GM23338 (cell line): ENCODE data around the gene AKAP10. TPM values are rescaled to one million over a fixed set of nuclear protein-coding genes. Genes with fewer than 3 reads are reported as not detected.

Source experiments
- ATAC-seq: fragments of 200-7000 bp; cut with Tn5 transposase; 3 replicates; pipeline ENCODE4 v1.9.1; 2020
- DNase-seq: peaks from one replicate; pipeline ENCODE4 v3.0.0-alpha.2; 2015; ENCODE audit warnings: low spot score
- H2AFZ ChIP-seq: fragments of 200-600 bp; sonication (generic); 2 replicates; pipeline ENCODE4 v1.8.0; 2016; ENCODE audit warnings: antibody characterized with exemption, mild to moderate bottlenecking, moderate library complexity
- H3F3A ChIP-seq: fragments of 200-600 bp; sonication (generic); replicated peaks from 2 replicates; pipeline ENCODE4 v1.8.0; 2017; ENCODE audit warnings: antibody characterized with exemption, mixed run types, low read depth
- H3K27ac ChIP-seq: fragments of 200-600 bp; sonication (generic); 2 replicates; pipeline ENCODE4 v1.6.1; 2016; ENCODE audit warnings: low read depth
- H3K27me3 ChIP-seq: fragments of 200-600 bp; sonication (generic); 2 replicates; pipeline ENCODE4 v1.8.0; 2016; ENCODE audit warnings: mild to moderate bottlenecking, mixed run types, moderate library complexity; ENCODE audit not compliant: insufficient read depth
- H3K36me3 ChIP-seq: fragments of 200-600 bp; sonication (generic); 2 replicates; pipeline ENCODE4 v1.8.0; 2016; ENCODE audit warnings: mild to moderate bottlenecking; ENCODE audit not compliant: insufficient read depth
- H3K4me1 ChIP-seq: fragments of 200-600 bp; sonication (generic); 2 replicates; pipeline ENCODE4 v1.8.0; 2016; ENCODE audit warnings: mild to moderate bottlenecking, moderate library complexity; ENCODE audit not compliant: insufficient read depth
- H3K4me2 ChIP-seq: fragments of 200-600 bp; sonication (generic); 2 replicates; pipeline ENCODE4 v1.7.1; 2017; ENCODE audit warnings: mixed run types
- H3K4me3 ChIP-seq: fragments of 200-600 bp; sonication (generic); 2 replicates; pipeline ENCODE4 v1.6.1; 2016; ENCODE audit warnings: mixed run types
- H3K79me2 ChIP-seq: fragments of 200-600 bp; sonication (generic); replicated peaks from 2 replicates; pipeline ENCODE4 v1.8.0; 2017; ENCODE audit warnings: mild to moderate bottlenecking; ENCODE audit not compliant: insufficient read depth
- H3K9me2 ChIP-seq: fragments of 200-600 bp; sonication (generic); 2 replicates; pipeline ENCODE4 v1.8.0; 2017; ENCODE audit not compliant: insufficient read depth
- H4K20me1 ChIP-seq: fragments of 200-600 bp; sonication (generic); replicated peaks from 2 replicates; pipeline ENCODE4 v1.8.0; 2017; ENCODE audit warnings: mild to moderate bottlenecking; ENCODE audit not compliant: insufficient read depth
- H3K27ac Mint-ChIP-seq: 2 replicates; pipeline ENCODE4 v1.8.0; 2020; ENCODE audit warnings: inconsistent platforms, mild to moderate bottlenecking, moderate library complexity, mixed read lengths
- H3K27me3 Mint-ChIP-seq: 3 replicates; pipeline ENCODE4 v1.8.0; 2022; ENCODE audit warnings: low read depth, mild to moderate bottlenecking, moderate library complexity, mixed read lengths, inconsistent platforms; ENCODE audit not compliant: insufficient read depth, poor library complexity
- H3K36me3 Mint-ChIP-seq: 3 replicates; pipeline ENCODE4 v1.8.0; 2021; ENCODE audit warnings: low read depth, mild to moderate bottlenecking, inconsistent platforms, moderate library complexity, mixed read lengths
- H3K4me1 Mint-ChIP-seq: 3 replicates; pipeline ENCODE4 v1.8.0; 2020; ENCODE audit warnings: mild to moderate bottlenecking, inconsistent platforms, mixed read lengths
- H3K4me3 Mint-ChIP-seq: 3 replicates; pipeline ENCODE4 v1.8.0; 2021; ENCODE audit warnings: moderate library complexity, mild to moderate bottlenecking, inconsistent platforms, mixed read lengths
- H3K9me3 Mint-ChIP-seq: 3 replicates; pipeline ENCODE4 v1.8.0; 2020; ENCODE audit warnings: moderate library complexity, mild to moderate bottlenecking, inconsistent platforms, mixed read lengths
- CREB1 ChIP-seq: fragments of 250-450 bp; sonication (Bioruptor Pico); IDR thresholded peaks from 2 replicates; pipeline ENCODE4 v1.5.0; 2020; ENCODE audit warnings: low read depth, mild to moderate bottlenecking, moderate library complexity
- CTCF ChIP-seq, 2 experiments: fragments of 200-600 bp in 1 of 2; sonication (generic) in 1 of 2; conservative IDR thresholded peaks; 2 replicates each; pipeline versions ENCODE4 v1.5.1 to v1.6.1; 2016 to 2017; ENCODE audit warnings: antibody characterized with exemption in 2 of 2, low read depth in 2 of 2, mild to moderate bottlenecking in 2 of 2, moderate library complexity in 1 of 2
- ETS1 ChIP-seq: IDR thresholded peaks from 2 replicates; pipeline ENCODE4 v1.6.1; 2016; ENCODE audit warnings: antibody characterized with exemption
- EZH2 ChIP-seq: fragments of 200-600 bp; sonication (generic); IDR thresholded peaks from one replicate; pipeline ENCODE4 v1.8.0; 2017; ENCODE audit warnings: antibody characterized with exemption, mild to moderate bottlenecking, low read depth; ENCODE audit not compliant: unreplicated experiment
- EZH2phosphoT487 ChIP-seq: fragments of 200-600 bp; sonication (generic); IDR thresholded peaks from one replicate; pipeline ENCODE4 v1.8.1; 2018; ENCODE audit warnings: antibody characterized with exemption; ENCODE audit not compliant: unreplicated experiment
- JUNB ChIP-seq: IDR thresholded peaks from one replicate; pipeline ENCODE4 v1.6.1; 2016; ENCODE audit warnings: antibody characterized with exemption; ENCODE audit not compliant: unreplicated experiment
- NANOG ChIP-seq: IDR thresholded peaks from 2 replicates; pipeline ENCODE4 v1.6.1; 2016; ENCODE audit warnings: antibody characterized with exemption, borderline replicate concordance
- POLR2AphosphoS5 ChIP-seq: IDR thresholded peaks from 2 replicates; pipeline ENCODE4 v1.6.1; 2016; ENCODE audit warnings: antibody characterized with exemption, low read depth
- REST ChIP-seq: IDR thresholded peaks from one replicate; pipeline ENCODE4 v1.6.1; 2018; ENCODE audit warnings: antibody characterized with exemption; ENCODE audit not compliant: unreplicated experiment
- STAT1 ChIP-seq: IDR thresholded peaks from one replicate; pipeline ENCODE4 v1.6.1; 2016; ENCODE audit warnings: antibody characterized with exemption; ENCODE audit not compliant: unreplicated experiment
- ZNF114 ChIP-seq: fragments of 250-450 bp; sonication (Bioruptor Pico); IDR thresholded peaks from 2 replicates; pipeline ENCODE4 v1.5.0; 2020; ENCODE audit warnings: mild to moderate bottlenecking, moderate library complexity
- ZNF331 ChIP-seq: fragments of 250-450 bp; sonication (Bioruptor Pico); IDR thresholded peaks from 2 replicates; pipeline ENCODE4 v1.5.0; 2020; ENCODE audit warnings: low read depth, mild to moderate bottlenecking, moderate library complexity
- ZNF462 ChIP-seq: fragments of 250-450 bp; sonication (Bioruptor Pico); IDR thresholded peaks from 2 replicates; pipeline ENCODE4 v1.5.0; 2020; ENCODE audit warnings: mild to moderate bottlenecking, moderate library complexity
- polyA plus RNA-seq: library from polyadenylated mRNA; unstranded; fragments of >200 nt; fragmentation: Nextera tagmentation; extraction: Ambion mirVana; gene quantifications from 2 replicates; pipeline ENCODE4 v1.2.1, GENCODE V29; 2016
- total RNA-seq: library from RNA; depleted of rRNA; stranded (reverse); fragments of >200 nt; shearing (Covaris generic); gene quantifications from 2 replicates; pipeline ENCODE4 v1.2.3, GENCODE V29; 2014

AKAP10 gene
- total and polyA plus RNA-seq, 2 experiments from 2014 or later: 16.7 to 25.9 TPM

- ATAC-seq: no peak
- H3K4me1 ChIP-seq: no peaks in the 10 kb centered on the region
- no peak overlapping the region for H3K4me2 ChIP-seq
- DNase-seq: no peak
- no peaks in the 10 kb centered on the region; the same call in 1 of the 2 replicates for H4K20me1 ChIP-seq
- H3K79me2 ChIP-seq: no peaks in the 10 kb centered on the region
- H3K27me3 ChIP-seq: no peaks in the 10 kb centered on the region
- no peaks in the 10 kb centered on the region for H3F3A ChIP-seq
- Mint-ChIP-seq H3K4me3 (no peak overlapping the region), H3K36me3 (no peaks in the 10 kb centered on the region), H3K27me3 (peaks cover 1% of the 10 kb centered on the region), H3K4me1 (no peaks in the 10 kb centered on the region), H3K9me3 (no peaks in the 10 kb centered on the region), H3K27ac (no peak overlapping the region)
- H2AFZ ChIP-seq: no peak overlapping the region
- no peaks in the 10 kb centered on the region for H3K9me2 ChIP-seq
- no peak overlapping the region for H3K4me3 ChIP-seq
- H3K27ac ChIP-seq: no peak overlapping the region
- TF ChIP-seq ZNF331: no peak
- no peak for TF ChIP-seq EZH2
- no peak for TF ChIP-seq ZNF114 (CRISPR knock-in tag)
- no peak for TF ChIP-seq CTCF (conservative IDR thresholded peaks at IDR 0.05; ENCODE audit: low read depth in 2 of 2)
- TF ChIP-seq ETS1: no peak
- TF ChIP-seq STAT1: no peak
- no peak for TF ChIP-seq EZH2phosphoT487
- TF ChIP-seq REST: no peak
- TF ChIP-seq ZNF462 (CRISPR knock-in tag): no peak
- no peak for TF ChIP-seq POLR2AphosphoS5
- TF ChIP-seq NANOG: no peak
- TF ChIP-seq JUNB: no peak
- TF ChIP-seq CREB1 (CRISPR knock-in tag): no peak
- no peaks in the 10 kb centered on the region for H3K36me3 ChIP-seq
Measured at GRCh38 chr17:19857640-19858039, 120.0 kb downstream of the AKAP10 start.
